PC-3 (cell line): ENCODE measurements around the gene LRRC71.

Experiments used
- EZH2 ChIP-seq: fragments of 300-600 bp; sonication (generic); IDR thresholded peaks from one replicate; pipeline ENCODE4 v1.6.1; 2017; ENCODE audit warnings: antibody characterized with exemption, mild to moderate bottlenecking, low read length; ENCODE audit not compliant: unreplicated experiment
- TF ChIP-seq, protein P1 (sequence below): fragments of 300-600 bp; sonication (generic); conservative IDR thresholded peaks from 2 replicates; pipeline ENCODE4 v1.5.1; 2017; ENCODE audit warnings: antibody characterized with exemption, low read depth, mild to moderate bottlenecking, low read length

- no peak for TF ChIP-seq EZH2
- TF ChIP-seq, protein P1, sequence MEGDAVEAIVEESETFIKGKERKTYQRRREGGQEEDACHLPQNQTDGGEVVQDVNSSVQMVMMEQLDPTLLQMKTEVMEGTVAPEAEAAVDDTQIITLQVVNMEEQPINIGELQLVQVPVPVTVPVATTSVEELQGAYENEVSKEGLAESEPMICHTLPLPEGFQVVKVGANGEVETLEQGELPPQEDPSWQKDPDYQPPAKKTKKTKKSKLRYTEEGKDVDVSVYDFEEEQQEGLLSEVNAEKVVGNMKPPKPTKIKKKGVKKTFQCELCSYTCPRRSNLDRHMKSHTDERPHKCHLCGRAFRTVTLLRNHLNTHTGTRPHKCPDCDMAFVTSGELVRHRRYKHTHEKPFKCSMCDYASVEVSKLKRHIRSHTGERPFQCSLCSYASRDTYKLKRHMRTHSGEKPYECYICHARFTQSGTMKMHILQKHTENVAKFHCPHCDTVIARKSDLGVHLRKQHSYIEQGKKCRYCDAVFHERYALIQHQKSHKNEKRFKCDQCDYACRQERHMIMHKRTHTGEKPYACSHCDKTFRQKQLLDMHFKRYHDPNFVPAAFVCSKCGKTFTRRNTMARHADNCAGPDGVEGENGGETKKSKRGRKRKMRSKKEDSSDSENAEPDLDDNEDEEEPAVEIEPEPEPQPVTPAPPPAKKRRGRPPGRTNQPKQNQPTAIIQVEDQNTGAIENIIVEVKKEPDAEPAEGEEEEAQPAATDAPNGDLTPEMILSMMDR: no peak
Measured at GRCh38 chr1:156953571-156953970, 33.1 kb downstream of the LRRC71 start.
